Activated CD8-positive, alpha-beta memory T cell treated with anti-CD3 and anti-CD28 coated beads for 4 hours (primary cell): ENCODE results near the gene FOXK1.
"Not testable (repeated sequence)": the region's sequence is repeated elsewhere in the genome, so short reads cannot be mapped to it uniquely, and the experiment has no call there.

ENCODE experiments used
- DNase-seq, 2 donors: peaks; one replicate each; pipeline ENCODE4 v3.0.0-alpha.2; 2020; ENCODE audit warnings: low read depth in 2 of 2

Gene FOXK1

GRCh38 chr7:4667776-4668509 lies 14.2 kb upstream of the FOXK1 start:
- DNase-seq: no peak

DNA sequence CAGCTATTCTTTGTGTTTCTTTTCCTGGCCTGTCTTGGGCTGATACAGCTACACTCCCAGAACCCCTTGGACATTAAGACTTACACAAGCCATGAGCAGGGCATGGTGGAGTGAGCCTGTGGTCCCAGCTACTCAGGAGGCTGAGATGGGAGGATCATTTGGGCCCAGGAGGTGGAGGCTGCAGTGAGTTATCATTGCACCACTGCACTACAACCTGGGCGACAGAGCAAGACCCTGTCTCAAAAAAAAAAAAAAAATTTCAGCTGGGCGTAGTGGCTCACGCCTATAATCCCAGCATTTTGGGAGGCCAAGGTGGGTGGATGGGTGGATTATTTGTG lies 13.6 kb upstream of the FOXK1 start:
- no peak for DNase-seq

DNA sequence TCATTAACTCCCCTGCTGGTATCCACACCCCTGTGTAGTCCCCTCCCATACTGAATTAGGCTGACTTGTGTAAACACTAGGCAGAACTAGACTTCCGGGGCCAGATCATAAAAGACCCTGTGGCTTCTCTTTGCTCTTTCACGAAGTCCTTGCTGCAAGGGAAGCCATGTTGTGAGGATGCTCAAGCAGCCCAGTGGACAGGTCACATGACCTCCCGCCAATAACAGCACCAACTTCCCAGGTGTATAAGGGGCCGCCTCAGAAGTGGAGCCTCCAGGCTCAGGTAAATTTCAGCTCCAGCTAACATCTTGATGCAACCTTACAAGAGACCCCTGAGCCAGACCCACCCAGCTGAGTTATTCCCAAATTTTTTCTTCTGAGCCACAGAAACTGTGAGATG lies 11.3 kb upstream of the FOXK1 start:
- no peak for DNase-seq

DNA sequence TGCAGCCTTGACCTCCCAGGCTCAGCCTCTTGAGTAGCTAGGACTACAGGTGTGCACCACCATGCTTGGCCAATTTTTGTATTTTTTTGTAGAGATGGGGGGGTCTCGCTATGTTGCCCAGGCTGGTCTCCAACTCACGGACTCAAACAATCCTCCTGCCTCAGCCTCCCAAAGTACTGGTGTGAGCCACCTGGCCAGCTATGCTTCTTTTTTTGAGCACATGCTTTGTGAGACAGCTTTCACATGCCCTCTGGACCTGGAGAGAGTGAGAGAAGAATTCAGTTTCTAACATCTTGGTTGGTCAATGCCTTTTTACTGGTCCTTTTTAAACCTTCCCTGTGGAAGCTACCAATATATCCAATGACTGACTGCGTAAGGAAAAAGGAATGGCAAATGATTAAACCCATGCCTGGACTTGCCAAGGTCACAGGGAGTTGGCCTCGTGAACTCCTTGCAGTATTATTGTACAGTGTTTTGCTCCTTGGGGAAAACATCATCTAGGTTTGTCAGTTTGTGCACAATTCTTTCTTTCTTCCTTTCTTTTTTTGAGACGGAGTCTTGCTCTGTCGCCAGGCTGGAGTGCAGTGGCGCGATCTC lies 6.2 kb upstream of the FOXK1 start:
- DNase-seq: no peak

- not testable (repeated sequence) for DNase-seq
These were observed 4.6 kb upstream of the FOXK1 start for GRCh38 chr7:4677518-4677917.

DNA sequence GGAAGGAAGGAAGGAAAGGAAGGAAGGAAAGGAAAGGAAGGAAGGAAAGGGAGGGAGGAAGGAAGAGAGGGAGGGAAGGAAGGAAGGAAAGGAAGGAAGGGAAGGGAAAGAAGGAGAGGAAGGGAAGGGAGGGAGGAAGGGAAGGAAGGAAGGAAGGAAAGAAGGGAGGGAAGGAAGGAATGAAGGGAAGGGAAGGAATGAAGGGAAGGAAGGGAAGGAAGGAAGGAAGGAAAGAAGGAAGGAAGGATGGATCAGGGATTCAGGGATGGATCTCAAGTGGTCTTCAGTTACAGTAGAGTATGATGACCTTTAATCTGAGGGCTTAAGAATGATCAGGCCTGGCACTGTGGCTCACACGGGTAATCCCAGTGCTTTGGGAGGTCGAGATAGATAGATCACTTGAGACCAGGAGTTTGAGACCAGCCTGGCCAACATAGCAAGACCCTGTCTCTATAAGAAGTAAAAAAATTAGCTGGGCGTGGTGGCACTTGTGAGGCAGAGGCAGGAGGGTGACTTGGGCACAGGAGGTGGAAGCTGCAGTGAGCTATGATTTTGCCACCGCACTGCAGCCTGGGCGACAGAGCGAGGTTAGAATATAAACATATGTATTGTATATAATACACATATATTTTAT lies 760 bp upstream of the FOXK1 start:
- no peak for DNase-seq

- DNase-seq: no peak
These were observed 537 bp downstream of the FOXK1 start for GRCh38 chr7:4682621-4683042.

DNA sequence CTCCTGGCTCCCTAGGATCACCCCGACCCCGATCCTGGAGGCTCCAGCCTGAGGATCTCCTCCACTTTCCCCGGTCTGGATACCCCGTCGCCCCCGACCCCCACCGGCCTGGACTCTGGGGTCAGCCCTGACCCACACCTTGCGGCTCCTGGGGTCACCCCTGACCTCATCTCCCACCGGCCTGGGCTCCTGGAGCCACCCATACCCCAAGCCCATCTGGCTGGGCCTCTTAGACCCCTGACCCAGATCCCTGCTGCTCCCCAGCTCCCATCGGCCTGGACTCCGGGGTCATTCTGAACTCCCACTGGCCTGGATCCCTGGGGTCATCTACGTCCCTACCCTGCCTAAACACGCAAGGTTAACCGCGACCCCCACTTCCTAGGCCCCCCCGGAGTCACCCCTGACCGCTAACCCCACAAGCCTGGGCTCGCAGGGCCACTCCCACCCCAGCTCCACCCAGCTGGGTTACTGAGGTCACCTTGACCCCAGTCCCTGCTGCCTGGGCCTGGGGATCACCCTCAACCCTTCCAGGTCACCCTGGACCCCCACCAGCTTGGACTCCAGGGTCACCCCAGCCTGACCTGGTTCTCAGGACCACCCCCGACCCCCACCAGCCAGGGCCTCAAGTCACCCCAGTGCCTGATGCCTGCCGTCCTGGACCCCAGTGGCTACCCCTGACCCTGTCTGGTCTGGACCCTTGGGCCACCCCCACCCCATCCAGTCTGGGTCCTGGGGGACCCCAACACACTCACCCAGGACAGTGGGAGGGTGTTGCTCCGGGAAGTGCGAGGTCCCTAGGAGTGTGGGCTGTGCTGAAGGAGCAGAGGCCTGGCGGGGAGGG lies 1.2 kb downstream of the FOXK1 start:
- DNase-seq: no peak

DNA sequence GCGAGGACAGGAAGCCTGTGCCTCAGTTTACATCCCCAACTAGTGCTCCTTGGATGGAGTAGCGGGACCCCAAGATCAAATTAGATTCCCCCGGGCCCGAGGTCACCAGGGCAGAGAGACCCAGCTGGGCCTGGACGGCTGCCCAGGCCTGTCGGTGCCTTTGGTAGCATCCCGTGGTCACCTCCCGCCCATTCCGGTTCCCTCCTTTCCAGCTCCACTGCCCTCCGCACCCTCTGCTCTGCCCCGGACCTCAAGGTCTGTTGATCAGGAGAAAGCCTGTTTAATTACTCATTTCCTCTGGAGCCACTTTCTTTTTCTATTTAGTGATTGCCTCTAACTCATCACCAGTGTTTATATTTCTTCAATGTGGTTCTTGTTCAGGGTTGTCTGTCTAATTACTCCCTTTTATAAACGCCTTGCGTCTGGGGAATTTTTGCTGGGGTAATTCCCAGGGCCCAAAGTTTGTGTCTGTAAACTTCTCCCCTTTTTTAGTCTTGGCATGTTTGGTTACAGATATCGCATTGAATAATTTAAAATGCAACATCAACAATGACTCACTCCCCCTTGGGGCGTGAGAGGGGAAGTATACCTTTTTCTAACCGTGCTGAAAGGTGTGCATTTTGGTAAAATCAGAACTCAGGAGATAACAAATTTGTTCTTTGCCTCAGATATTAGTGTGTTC lies 1.9 kb downstream of the FOXK1 start:
- no peak for DNase-seq

- no peak for DNase-seq
These were observed 2.8 kb downstream of the FOXK1 start for GRCh38 chr7:4684846-4685245.

DNA sequence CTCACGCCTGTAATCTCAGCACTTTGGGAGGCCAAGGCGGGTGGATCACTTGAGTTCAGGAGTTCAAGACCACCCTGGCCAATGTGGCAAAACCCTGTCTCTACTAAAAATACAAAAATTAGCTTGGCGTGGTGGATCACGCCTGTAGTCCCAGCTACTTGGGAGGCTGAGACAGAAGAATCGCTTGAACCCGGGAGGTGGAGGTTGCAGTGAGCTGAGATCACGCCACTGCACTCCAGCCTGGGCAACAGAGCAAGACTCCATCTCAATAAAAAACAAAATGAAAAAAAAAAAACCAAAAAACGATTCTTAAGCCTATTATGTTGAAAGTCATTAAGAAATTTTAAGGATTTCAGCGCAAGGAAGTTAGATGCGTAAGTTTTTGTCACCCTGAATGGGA lies 3.6 kb downstream of the FOXK1 start:
- DNase-seq: not testable (repeated sequence)

- DNase-seq: no peak
These were observed 5.9 kb downstream of the FOXK1 start for GRCh38 chr7:4687956-4688355.

DNA sequence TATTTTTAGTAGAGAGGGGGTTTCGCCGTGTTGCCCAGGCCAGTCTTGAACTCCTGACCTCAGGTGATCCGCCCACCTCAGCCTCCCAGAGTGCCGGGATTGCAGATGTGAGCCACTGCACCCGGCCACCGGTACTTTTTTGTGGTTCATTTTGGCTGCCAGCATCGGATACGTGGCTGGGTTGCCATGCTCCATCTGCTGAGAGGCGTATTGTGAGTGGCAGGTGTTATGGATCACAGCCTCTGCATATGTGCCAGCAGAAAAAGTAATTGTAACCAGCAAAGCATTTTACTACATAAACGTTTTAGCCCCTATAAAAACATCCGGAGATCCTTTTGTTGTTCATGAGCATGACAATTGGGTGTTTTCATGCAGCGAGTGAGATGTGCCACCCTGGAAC lies 7.1 kb downstream of the FOXK1 start:
- DNase-seq: no peak

DNA sequence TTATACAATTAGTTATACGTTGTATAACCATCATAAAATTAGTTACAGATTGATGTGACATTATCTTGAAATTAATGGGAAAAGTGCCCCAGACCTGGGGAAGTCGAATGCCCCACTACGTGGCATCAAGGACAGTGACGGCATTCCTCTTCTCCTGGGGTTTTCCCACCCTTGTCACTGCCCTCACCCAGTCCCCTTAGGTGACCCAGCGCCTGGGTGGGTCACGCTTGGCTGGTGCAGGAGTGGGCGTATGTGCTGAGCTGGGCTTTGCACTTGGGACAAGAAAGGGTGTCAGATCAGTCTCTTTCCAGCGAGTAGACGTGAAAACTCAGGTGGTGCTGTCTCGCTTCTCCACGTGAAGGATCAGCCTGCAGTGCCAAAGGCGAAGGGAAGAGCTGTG lies 7.6 kb downstream of the FOXK1 start:
- no peak for DNase-seq

- no peak for DNase-seq
These were observed 9.1 kb downstream of the FOXK1 start for GRCh38 chr7:4690953-4691856.

DNA sequence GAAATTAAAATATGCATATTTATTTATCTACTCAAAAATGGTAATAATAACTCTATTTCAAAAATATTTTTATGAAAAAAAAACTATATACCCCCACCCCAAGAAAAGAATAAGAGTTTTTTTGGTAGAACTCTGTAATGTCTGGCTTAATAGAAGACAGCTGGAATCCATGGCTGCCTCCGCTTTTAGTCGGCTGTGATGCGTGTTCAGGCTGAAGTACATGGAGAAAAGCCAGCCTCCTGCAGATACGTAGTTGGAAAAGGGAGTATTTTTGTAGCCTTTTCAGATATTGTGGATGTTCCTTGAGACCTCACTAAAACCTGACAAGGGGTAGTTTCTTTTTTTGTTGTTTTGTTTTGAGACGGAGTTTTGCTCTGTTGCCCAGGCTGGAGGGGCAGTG lies 10.0 kb downstream of the FOXK1 start:
- DNase-seq: no peak

DNA sequence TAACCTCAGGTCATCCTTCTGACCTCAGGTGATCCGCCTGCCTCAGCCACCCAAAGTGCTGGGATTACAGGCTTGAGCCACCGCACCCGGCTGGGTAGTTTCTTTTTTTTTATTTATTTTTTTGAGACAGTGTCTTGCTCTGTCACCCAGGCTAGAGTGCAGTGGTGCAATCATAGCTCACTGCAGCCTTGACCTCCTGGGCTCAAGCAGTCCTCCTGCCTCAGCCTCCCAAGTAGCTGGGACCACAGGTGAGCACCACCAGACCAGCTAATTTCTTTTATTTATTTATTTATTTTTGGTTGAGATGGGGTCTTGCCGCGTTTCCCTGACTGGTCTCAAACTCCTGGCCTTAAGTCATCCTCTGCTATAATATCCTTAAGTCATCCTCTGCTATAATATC lies 10.5 kb downstream of the FOXK1 start:
- DNase-seq: not testable (repeated sequence)

DNA sequence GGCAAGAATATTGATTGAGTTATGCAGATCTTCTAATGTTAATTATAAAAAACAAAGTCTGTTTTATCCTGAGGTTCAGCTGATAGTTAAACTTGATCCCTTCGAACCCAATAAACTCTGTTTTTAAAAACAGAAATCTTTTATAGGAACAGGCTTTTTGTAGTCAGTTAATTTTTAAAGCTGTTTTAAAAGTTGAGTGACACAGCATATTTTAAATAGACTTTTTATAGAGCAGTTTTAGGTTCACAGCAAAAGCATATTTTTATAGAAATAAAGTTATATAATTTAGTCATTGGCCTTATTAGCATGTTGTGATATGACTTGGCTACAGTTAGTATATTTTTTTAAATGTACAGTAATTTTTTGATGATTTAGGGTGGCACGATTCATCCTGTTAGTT lies 11.1 kb downstream of the FOXK1 start:
- DNase-seq: no peak

- DNase-seq: no peak
These were observed 11.7 kb downstream of the FOXK1 start for GRCh38 chr7:4693749-4694148.

DNA sequence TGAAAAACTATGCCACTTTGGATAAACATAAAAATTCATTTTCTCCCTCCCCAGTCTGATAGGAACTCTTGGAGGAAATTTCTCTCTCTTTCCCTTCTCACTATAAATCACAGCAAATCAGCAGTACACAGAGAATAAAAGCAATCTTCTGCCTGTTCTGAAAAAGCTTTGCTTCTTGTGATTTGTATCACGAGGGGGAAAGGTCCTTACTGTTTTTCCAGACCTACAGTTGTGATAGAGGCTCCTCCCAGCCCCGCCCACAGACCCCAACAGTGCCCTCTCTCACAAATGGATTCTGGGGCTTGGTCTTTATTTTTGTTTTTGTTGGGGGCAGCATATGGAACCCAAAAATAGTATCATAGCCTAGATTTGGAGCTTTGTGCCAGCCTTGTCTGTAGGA lies 12.2 kb downstream of the FOXK1 start:
- no peak for DNase-seq

DNA sequence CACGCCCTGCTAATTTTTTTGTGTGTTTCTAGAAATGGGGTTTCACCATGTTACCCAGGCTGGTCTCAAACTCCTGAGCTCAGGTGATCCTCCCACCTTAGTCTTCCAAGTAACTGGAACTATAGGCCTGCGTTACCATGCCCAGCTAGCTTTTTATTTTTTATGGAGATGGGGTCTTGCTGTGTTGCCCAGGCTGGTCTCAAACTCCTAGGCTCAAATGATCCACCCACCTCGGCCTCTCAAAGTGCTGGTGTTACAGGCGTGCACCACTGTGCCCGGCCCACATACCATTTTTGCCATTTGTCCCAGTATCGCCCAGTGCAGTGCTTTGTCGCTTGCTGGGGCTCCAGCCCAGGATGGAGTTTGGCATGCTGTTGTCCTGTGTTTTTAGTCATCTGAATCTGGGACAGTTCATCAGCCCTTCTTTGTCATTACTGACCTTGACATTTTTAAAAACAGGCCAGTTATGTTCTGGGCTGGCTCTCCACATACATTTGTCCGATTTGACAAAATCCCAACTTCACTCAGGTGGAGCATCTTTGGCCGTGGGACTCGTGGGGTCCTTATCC lies 16.7 kb downstream of the FOXK1 start:
- no peak for DNase-seq
